Peyer's patch (tissue), 4 donors: ENCODE results near the gene PTH2. TPM values are rescaled to one million over a fixed set of nuclear protein-coding genes. Genes with fewer than 3 reads are reported as not detected.

Experiments
- DNase-seq, 3 donors: peaks; one replicate each; pipeline ENCODE4 v3.0.0-alpha.2; 2017 to 2019
- H3K27ac ChIP-seq, 4 donors: fragments of 200-600 bp; sonication (generic); one replicate each; pipeline ENCODE4 v1.5.1; 2016 to 2019
- H3K27me3 ChIP-seq, 2 donors: fragments of 200-600 bp; sonication (generic); one replicate each; pipeline ENCODE4 v1.5.1; 2019
- H3K36me3 ChIP-seq, 3 donors: fragments of 200-600 bp; sonication (generic); one replicate each; pipeline ENCODE4 v1.5.1; 2016 to 2019
- H3K4me1 ChIP-seq, 4 donors: fragments of 200-600 bp; sonication (generic); one replicate each; pipeline ENCODE4 v1.5.1; 2016 to 2019
- H3K4me3 ChIP-seq, 4 donors: fragments of 200-600 bp; sonication (generic); 1 replicate in 3 of 4; 2 replicates in 1 of 4; pipeline ENCODE4 v1.5.1; 2016 to 2019; ENCODE audit warnings: mild to moderate bottlenecking in 1 of 4
- H3K9me3 ChIP-seq, 4 donors: fragments of 200-600 bp; sonication (generic); one replicate each; pipeline ENCODE4 v1.5.1; 2016 to 2019; ENCODE audit warnings: mild to moderate bottlenecking in 1 of 4
- POLR2A ChIP-seq, 2 donors: fragments of 450-650 bp; IDR thresholded peaks; one replicate each; pipeline ENCODE4 v1.5.1; 2017; ENCODE audit warnings: antibody characterized with exemption in 2 of 2, mild to moderate bottlenecking in 2 of 2, moderate library complexity in 2 of 2
- total RNA-seq, 4 donors: library from RNA; depleted of rRNA; stranded (reverse); fragments of >200 nt; gene quantifications; one replicate each; pipeline ENCODE4 v1.1.0, GENCODE V29; 2016
- TF ChIP-seq, protein P1 (sequence below), 6 experiments: fragments of 450-650 bp in 4 of 6; fragments of 200-600 bp in 2 of 6; sonication (generic) in 1 of 6; IDR thresholded peaks; one replicate each; pipeline ENCODE4 v1.5.1; 2017 to 2019; ENCODE audit warnings: antibody characterized with exemption in 6 of 6, mild to moderate bottlenecking in 3 of 6, moderate library complexity in 1 of 6

PTH2 gene
- total RNA-seq, 4 donors from 2014 or later, result not detected

GRCh38 chr19:49407079-49407478 lies 16.2 kb downstream of the PTH2 start:
- no peaks in the 10 kb centered on the region for H3K36me3 ChIP-seq
- H3K27ac ChIP-seq, result no peak overlapping the region
- no peak overlapping the region for H3K4me3 ChIP-seq
- no peak for DNase-seq
- H3K4me1 ChIP-seq, result peaks cover 0 to 14% (median 4%) of the 10 kb centered on the region in 4 donors
- no peaks in the 10 kb centered on the region for H3K27me3 ChIP-seq
- no peaks in the 10 kb centered on the region for H3K9me3 ChIP-seq
- TF ChIP-seq, protein P1, sequence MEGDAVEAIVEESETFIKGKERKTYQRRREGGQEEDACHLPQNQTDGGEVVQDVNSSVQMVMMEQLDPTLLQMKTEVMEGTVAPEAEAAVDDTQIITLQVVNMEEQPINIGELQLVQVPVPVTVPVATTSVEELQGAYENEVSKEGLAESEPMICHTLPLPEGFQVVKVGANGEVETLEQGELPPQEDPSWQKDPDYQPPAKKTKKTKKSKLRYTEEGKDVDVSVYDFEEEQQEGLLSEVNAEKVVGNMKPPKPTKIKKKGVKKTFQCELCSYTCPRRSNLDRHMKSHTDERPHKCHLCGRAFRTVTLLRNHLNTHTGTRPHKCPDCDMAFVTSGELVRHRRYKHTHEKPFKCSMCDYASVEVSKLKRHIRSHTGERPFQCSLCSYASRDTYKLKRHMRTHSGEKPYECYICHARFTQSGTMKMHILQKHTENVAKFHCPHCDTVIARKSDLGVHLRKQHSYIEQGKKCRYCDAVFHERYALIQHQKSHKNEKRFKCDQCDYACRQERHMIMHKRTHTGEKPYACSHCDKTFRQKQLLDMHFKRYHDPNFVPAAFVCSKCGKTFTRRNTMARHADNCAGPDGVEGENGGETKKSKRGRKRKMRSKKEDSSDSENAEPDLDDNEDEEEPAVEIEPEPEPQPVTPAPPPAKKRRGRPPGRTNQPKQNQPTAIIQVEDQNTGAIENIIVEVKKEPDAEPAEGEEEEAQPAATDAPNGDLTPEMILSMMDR (IDR thresholded peaks at IDR 0.05), result no peak
- TF ChIP-seq POLR2A (IDR thresholded peaks at IDR 0.05), result no peak

DNA sequence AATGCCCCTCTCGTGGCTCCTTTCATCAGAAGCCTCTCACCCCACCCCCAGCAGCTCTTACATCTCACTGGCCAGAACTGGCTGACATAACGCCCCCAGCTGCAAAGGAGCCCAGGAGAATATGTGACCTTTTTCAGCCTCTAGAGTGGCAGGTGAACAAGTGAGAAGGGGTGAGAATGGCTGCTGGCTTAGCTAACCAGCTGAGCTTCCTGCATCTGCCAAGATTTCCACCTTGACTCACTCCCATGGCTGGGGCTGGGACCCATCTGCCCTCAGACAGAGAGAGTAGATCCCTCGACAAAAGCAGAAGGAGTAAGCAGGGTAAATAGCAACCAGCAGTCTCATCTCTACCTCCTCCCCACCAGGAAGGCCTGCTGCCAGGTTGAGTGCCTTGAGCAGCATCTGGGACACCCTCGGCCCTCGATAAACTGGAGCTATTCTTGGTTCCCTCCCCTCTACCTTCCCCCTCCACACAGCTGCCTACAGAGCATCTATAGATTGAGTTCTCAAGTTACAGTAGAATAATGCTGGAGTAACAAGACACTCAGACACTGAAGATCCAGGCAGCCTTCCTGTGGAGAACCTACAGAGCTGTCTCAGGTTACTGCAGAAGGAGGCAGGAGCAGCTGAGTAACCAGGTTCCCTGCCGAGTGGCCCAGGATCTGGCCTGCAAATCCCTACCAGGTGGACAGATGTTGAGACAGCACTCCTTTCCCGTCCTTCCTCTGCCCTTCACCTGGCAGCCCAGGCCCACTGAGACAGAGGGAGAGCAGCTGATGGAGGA lies 19.6 kb downstream of the PTH2 start:
- Histone ChIP-seq H3K4me3 (no peak overlapping the region), H3K4me1 (peaks cover 0 to under 1% (median 0%) of the 10 kb centered on the region in 4 donors), H3K27me3 (no peaks in the 10 kb centered on the region), H3K27ac (no peak overlapping the region), H3K36me3 (no peaks in the 10 kb centered on the region), H3K9me3 (no peaks in the 10 kb centered on the region)
- no peak for DNase-seq
- TF ChIP-seq, protein P1 (IDR thresholded peaks at IDR 0.05), result no peak
- no peak for TF ChIP-seq POLR2A (IDR thresholded peaks at IDR 0.05)

DNA sequence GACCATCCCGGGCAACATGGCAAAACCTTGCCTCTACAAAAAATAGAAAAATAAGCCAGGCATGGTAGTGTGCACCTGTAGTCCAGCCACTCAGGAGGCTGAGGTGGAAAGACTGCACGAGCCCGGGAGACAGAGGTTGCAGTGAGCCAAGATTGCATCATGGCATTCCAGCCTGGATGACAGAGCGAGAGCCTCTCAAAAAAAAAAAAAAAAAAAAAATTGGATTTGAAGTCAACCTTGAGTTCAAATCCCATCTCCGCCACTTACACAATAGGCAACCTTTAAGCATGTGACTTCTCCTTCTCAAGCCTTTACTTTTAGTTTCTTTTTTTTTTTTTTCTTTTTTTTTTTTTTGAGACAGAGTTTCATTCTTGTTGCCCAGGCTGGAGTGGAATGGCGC lies 23.2 kb downstream of the PTH2 start:
- H3K4me3 ChIP-seq, result no peak overlapping the region
- H3K9me3 ChIP-seq, result no peaks in the 10 kb centered on the region

GRCh38 chr19:49398931-49399330 lies 24.3 kb downstream of the PTH2 start:
- TF ChIP-seq POLR2A (IDR thresholded peaks at IDR 0.05), result no peak
- TF ChIP-seq, protein P1 (IDR thresholded peaks at IDR 0.05), result no peak
- Histone ChIP-seq H3K9me3 (no peaks in the 10 kb centered on the region), H3K4me1 (no peaks in the 10 kb centered on the region), H3K27ac (no peak overlapping the region), H3K4me3 (no peak overlapping the region), H3K27me3 (no peaks in the 10 kb centered on the region), H3K36me3 (no peaks in the 10 kb centered on the region)
- no peak for DNase-seq

More for the DNA sequence above, 23.2 kb downstream of the PTH2 start:
- TF ChIP-seq, protein P1 (IDR thresholded peaks at IDR 0.05), result no peak
- TF ChIP-seq POLR2A (IDR thresholded peaks at IDR 0.05), result no peak
- H3K4me1 ChIP-seq, result no peaks in the 10 kb centered on the region
- no peak overlapping the region for H3K27ac ChIP-seq
- H3K27me3 ChIP-seq, result no peaks in the 10 kb centered on the region
- H3K36me3 ChIP-seq, result no peaks in the 10 kb centered on the region
- no peak for DNase-seq

GRCh38 chr19:49398001-49398615 lies 25.1 kb downstream of the PTH2 start:
- TF ChIP-seq, protein P1 (IDR thresholded peaks at IDR 0.05), result no peak
- no peak for TF ChIP-seq POLR2A (IDR thresholded peaks at IDR 0.05)
- no peaks in the 10 kb centered on the region for H3K27me3 ChIP-seq
- no peak overlapping the region for H3K27ac ChIP-seq
- H3K4me1 ChIP-seq, result no peaks in the 10 kb centered on the region
- no peak overlapping the region for H3K4me3 ChIP-seq
- no peaks in the 10 kb centered on the region for H3K36me3 ChIP-seq
- no peaks in the 10 kb centered on the region for H3K9me3 ChIP-seq
- DNase-seq, result no peak
